ENCODE results near the gene DUOXA1. TPM values are rescaled to one million over a fixed set of nuclear protein-coding genes. Genes with fewer than 3 reads are reported as not detected.
"Not testable (repeated sequence)": the region's sequence is repeated elsewhere in the genome, so short reads cannot be mapped to it uniquely, and the experiment has no call there.

The DUOXA1 gene
- total and polyA plus RNA-seq, 2 experiments from 2014 or later: not detected

GRCh38 chr15:45105586-45105985 lies 24.1 kb downstream of the DUOXA1 start:
- DNase-seq (ENCODE audit: low spot score): no peak
- TF ChIP-seq JUNB (IDR thresholded peaks at IDR 0.05; ENCODE audit: unreplicated experiment): no peak
- no peak for TF ChIP-seq EZH2phosphoT487 (IDR thresholded peaks at IDR 0.05; ENCODE audit: unreplicated experiment)
- no peak for TF ChIP-seq STAT1 (IDR thresholded peaks at IDR 0.05; ENCODE audit: unreplicated experiment)
- no peak for TF ChIP-seq CTCF (conservative IDR thresholded peaks at IDR 0.05; ENCODE audit: low read depth in 2 of 2)
- no peak for TF ChIP-seq CREB1 (CRISPR knock-in tag; IDR thresholded peaks at IDR 0.05; ENCODE audit: low read depth)
- TF ChIP-seq ZNF114 (CRISPR knock-in tag; IDR thresholded peaks at IDR 0.05): no peak
- Histone ChIP-seq H3K9me2 (ENCODE audit: insufficient read depth) (no peaks in the 10 kb centered on the region), H3K27me3 (ENCODE audit: insufficient read depth) (peaks cover 25% of the 10 kb centered on the region), H3K4me1 (ENCODE audit: insufficient read depth) (peaks cover 10% of the 10 kb centered on the region), H3K4me3 (no peak overlapping the region), H3K27ac (ENCODE audit: low read depth) (no peak overlapping the region), H3K79me2 (replicated peaks; ENCODE audit: insufficient read depth) (no peaks in the 10 kb centered on the region), H3K4me2 (no peak overlapping the region), H3K36me3 (ENCODE audit: insufficient read depth) (no peaks in the 10 kb centered on the region), H2AFZ (no peak overlapping the region), H3F3A (replicated peaks; ENCODE audit: low read depth) (no peaks in the 10 kb centered on the region), H4K20me1 (replicated peaks; ENCODE audit: insufficient read depth) (no peaks in the 10 kb centered on the region)
- no peak overlapping the region for H3K27ac Mint-ChIP-seq
- H3K4me1 Mint-ChIP-seq: peaks cover 14% of the 10 kb centered on the region
- H3K9me3 Mint-ChIP-seq: no peaks in the 10 kb centered on the region
- peaks cover 26% of the 10 kb centered on the region for H3K27me3 Mint-ChIP-seq (ENCODE audit: insufficient read depth, low read depth, poor library complexity)
- no peaks in the 10 kb centered on the region for H3K36me3 Mint-ChIP-seq (ENCODE audit: low read depth)
- H3K4me3 Mint-ChIP-seq: no peak overlapping the region
- no peak for ATAC-seq

GRCh38 chr15:45104170-45104569 lies 25.5 kb downstream of the DUOXA1 start:
- H3K79me2 ChIP-seq (replicated peaks; ENCODE audit: insufficient read depth); H3K27ac ChIP-seq (ENCODE audit: low read depth); H4K20me1 ChIP-seq (replicated peaks; ENCODE audit: insufficient read depth); H3K4me3 ChIP-seq; ATAC-seq; H3K27ac Mint-ChIP-seq; H3F3A ChIP-seq (replicated peaks; ENCODE audit: low read depth); H3K36me3 ChIP-seq (ENCODE audit: insufficient read depth); H2AFZ ChIP-seq; H3K4me2 ChIP-seq; H3K9me2 ChIP-seq (ENCODE audit: insufficient read depth); H3K9me3 Mint-ChIP-seq; H3K4me3 Mint-ChIP-seq; DNase-seq (ENCODE audit: low spot score); H3K36me3 Mint-ChIP-seq (ENCODE audit: low read depth): not testable (repeated sequence)
- Mint-ChIP-seq H3K27me3 (ENCODE audit: insufficient read depth, low read depth, poor library complexity) (peaks cover 14% of the 10 kb centered on the region), H3K4me1 (peaks cover 18% of the 10 kb centered on the region)
- Histone ChIP-seq H3K4me1 (ENCODE audit: insufficient read depth) (peaks cover 15% of the 10 kb centered on the region), H3K27me3 (ENCODE audit: insufficient read depth) (peaks cover 11% of the 10 kb centered on the region)

- H2AFZ ChIP-seq: no peak overlapping the region
- no peaks in the 10 kb centered on the region for H3K79me2 ChIP-seq (replicated peaks; ENCODE audit: insufficient read depth)
- no peak for DNase-seq (ENCODE audit: low spot score)
- no peaks in the 10 kb centered on the region for H3K9me2 ChIP-seq (ENCODE audit: insufficient read depth)
- peaks cover 12% of the 10 kb centered on the region for H3K27me3 Mint-ChIP-seq (ENCODE audit: insufficient read depth, low read depth, poor library complexity)
- H3K36me3 ChIP-seq (ENCODE audit: insufficient read depth): no peaks in the 10 kb centered on the region
- no peak overlapping the region for H3K4me3 ChIP-seq
- no peak overlapping the region for H3K4me3 Mint-ChIP-seq
- no peak overlapping the region for H3K27ac ChIP-seq (ENCODE audit: low read depth)
- no peaks in the 10 kb centered on the region for H4K20me1 ChIP-seq (replicated peaks; ENCODE audit: insufficient read depth)
- H3F3A ChIP-seq (replicated peaks; ENCODE audit: low read depth): no peaks in the 10 kb centered on the region
- ATAC-seq: no peak
- H3K4me2 ChIP-seq: no peak overlapping the region
- peaks cover 15% of the 10 kb centered on the region for H3K4me1 ChIP-seq (ENCODE audit: insufficient read depth)
- H3K9me3 Mint-ChIP-seq: no peaks in the 10 kb centered on the region; the same call in 2 of the 3 replicates
- H3K4me1 Mint-ChIP-seq: peaks cover 18% of the 10 kb centered on the region
- H3K36me3 Mint-ChIP-seq (ENCODE audit: low read depth): no peaks in the 10 kb centered on the region
- no peak overlapping the region for H3K27ac Mint-ChIP-seq
- no peaks in the 10 kb centered on the region for H3K27me3 ChIP-seq (ENCODE audit: insufficient read depth)
- no peak for TF ChIP-seq ZNF462 (CRISPR knock-in tag; IDR thresholded peaks at IDR 0.05)
- TF ChIP-seq POLR2AphosphoS5 (IDR thresholded peaks at IDR 0.05; ENCODE audit: low read depth): no peak
- no peak for TF ChIP-seq NANOG (IDR thresholded peaks at IDR 0.05; ENCODE audit: borderline replicate concordance)
- TF ChIP-seq EZH2 (IDR thresholded peaks at IDR 0.05; ENCODE audit: low read depth, unreplicated experiment): no peak
- no peak for TF ChIP-seq JUNB (IDR thresholded peaks at IDR 0.05; ENCODE audit: unreplicated experiment)
- no peak for TF ChIP-seq ZNF114 (CRISPR knock-in tag; IDR thresholded peaks at IDR 0.05)
Observed at GRCh38 chr15:45102226-45102625, 27.5 kb downstream of the DUOXA1 start.
